CD4-positive, alpha-beta memory T cell (primary cell): ENCODE data around the gene MCF2L2. TPM values are rescaled to one million over a fixed set of nuclear protein-coding genes. Genes with fewer than 3 reads are reported as not detected.
A peak's percentile ranks its signal among the peaks of the same experiment; 100 is the strongest.
"Not testable (repeated sequence)": the region's sequence is repeated elsewhere in the genome, so short reads cannot be mapped to it uniquely, and the experiment has no call there.

Source experiments
- CTCF ChIA-PET: fragments of 350-600 bp; sonication (Branson Sonifier 250); formaldehyde crosslinking; loops from one replicate; lab custom pipeline; 2021; ENCODE audit warnings: inconsistent platforms; ENCODE audit not compliant: partially characterized antibody; lab: Charles Lee
- POLR2A ChIA-PET: fragments of 350-600 bp; sonication (Branson Sonifier 250); formaldehyde crosslinking; loops from one replicate; lab custom pipeline; 2021; ENCODE audit not compliant: partially characterized antibody; lab: Charles Lee
- DNase-seq, 5 donors: peaks; one replicate each; pipeline versions ENCODE4 v3.0.0 to v3.0.0-alpha.2; 2020 to 2022; ENCODE audit warnings: mixed read lengths in 1 of 5
- H3K27ac ChIP-seq: one replicate; pipeline ENCODE4 v1.7.0; 2013; ENCODE audit warnings: low read depth, low read length
- H3K27me3 ChIP-seq: 2 replicates; pipeline ENCODE4 v1.7.0; 2013; ENCODE audit warnings: mild to moderate bottlenecking, low read length, moderate library complexity; ENCODE audit not compliant: insufficient read depth
- H3K36me3 ChIP-seq: 2 replicates; pipeline ENCODE4 v1.7.0; 2013; ENCODE audit warnings: mild to moderate bottlenecking, low read length, moderate library complexity; ENCODE audit not compliant: insufficient read depth
- H3K4me1 ChIP-seq: 2 replicates; pipeline ENCODE4 v1.7.0; 2013; ENCODE audit warnings: mild to moderate bottlenecking, low read length, moderate library complexity; ENCODE audit not compliant: insufficient read depth
- H3K4me3 ChIP-seq, 2 donors: one replicate each; pipeline ENCODE4 v1.7.0; 2013; ENCODE audit warnings: low read length in 2 of 2, mild to moderate bottlenecking in 1 of 2
- H3K9me3 ChIP-seq, 2 donors: one replicate each; pipeline ENCODE4 v1.7.0; 2013; ENCODE audit warnings: low read length in 2 of 2, control low read depth in 1 of 2; ENCODE audit not compliant: control insufficient read depth in 1 of 2
- H3K27ac Mint-ChIP-seq, 7 donors: one replicate each; pipeline ENCODE4 v1.8.0; 2020 to 2021; ENCODE audit warnings: mixed read lengths in 7 of 7, mild to moderate bottlenecking in 6 of 7, inconsistent platforms in 3 of 7, moderate library complexity in 3 of 7
- H3K27me3 Mint-ChIP-seq, 2 donors: one replicate each; pipeline ENCODE4 v1.8.0; 2020 to 2021; ENCODE audit warnings: mixed read lengths in 2 of 2
- H3K36me3 Mint-ChIP-seq, 2 donors: one replicate each; pipeline ENCODE4 v1.8.0; 2020 to 2021; ENCODE audit warnings: mixed read lengths in 2 of 2, inconsistent platforms in 1 of 2, mild to moderate bottlenecking in 1 of 2
- H3K4me1 Mint-ChIP-seq, 4 donors: one replicate each; pipeline ENCODE4 v1.8.0; 2020 to 2021; ENCODE audit warnings: mixed read lengths in 4 of 4, mild to moderate bottlenecking in 1 of 4
- H3K4me3 Mint-ChIP-seq, 8 donors: one replicate each; pipeline ENCODE4 v1.8.0; 2020 to 2021; ENCODE audit warnings: mixed read lengths in 8 of 8, mild to moderate bottlenecking in 7 of 8, moderate library complexity in 6 of 8, inconsistent platforms in 3 of 8
- H3K9me3 Mint-ChIP-seq, 8 donors: one replicate each; pipeline ENCODE4 v1.8.0; 2020 to 2021; ENCODE audit warnings: mixed read lengths in 8 of 8, mild to moderate bottlenecking in 5 of 8, inconsistent platforms in 3 of 8, moderate library complexity in 1 of 8
- intact Hi-C: fragments of 100-400 bp; cut with micrococcal nuclease; formaldehyde crosslinking; loops from one replicate; pipeline ENCODE4 v1.15.1; 2023
- polyA plus RNA-seq, 2 donors: library from polyadenylated mRNA; unstranded; fragments of 300-500 nt; fragmentation: Illumina TruSeq; gene quantifications; one replicate each; pipeline ENCODE4 v1.2.3, GENCODE V29; 2021
- total RNA-seq, 2 experiments: library from RNA; stranded (reverse); gene quantifications; one replicate each; pipeline ENCODE4 v1.2.3, GENCODE V29; 2021

MCF2L2 gene
- total and polyA plus RNA-seq, 4 experiments from 2014 or later: 0.37 to 7.3 (median 5.1) TPM

- no peaks in the 10 kb centered on the region for H3K4me1 Mint-ChIP-seq
- H3K4me3 Mint-ChIP-seq: no peak overlapping the region
- CTCF ChIA-PET: no interaction called here
- H3K36me3 ChIP-seq: no peaks in the 10 kb centered on the region
- H3K9me3 ChIP-seq: no peaks in the 10 kb centered on the region
- H3K27me3 ChIP-seq: no peaks in the 10 kb centered on the region
- DNase-seq: no peak
- H3K36me3 Mint-ChIP-seq: peaks cover 0 to 6% of the 10 kb centered on the region in 2 donors
- H3K27ac Mint-ChIP-seq: peak overlapping the region in 1 of 7 donors; percentile 11
- no peak overlapping the region for H3K4me3 ChIP-seq
- no peaks in the 10 kb centered on the region for H3K4me1 ChIP-seq
- intact Hi-C loops: no loop called here
- H3K27me3 Mint-ChIP-seq: no peaks in the 10 kb centered on the region
- POLR2A ChIA-PET: no interaction called here
- H3K9me3 Mint-ChIP-seq: peaks cover 0 to 1% (median 0%) of the 10 kb centered on the region in 8 donors
- no peak overlapping the region for H3K27ac ChIP-seq
These were observed 194.5 kb downstream of the MCF2L2 start for GRCh38 chr3:183233966-183234365.

GRCh38 chr3:183230826-183231225, 197.6 kb downstream of the MCF2L2 start:
- H3K4me3 ChIP-seq: no peak overlapping the region
- no peaks in the 10 kb centered on the region for H3K9me3 ChIP-seq
- POLR2A ChIA-PET: no interaction called here
- CTCF ChIA-PET: no interaction called here
- no peak overlapping the region for H3K4me3 Mint-ChIP-seq
- no peak overlapping the region for H3K27ac ChIP-seq
- peaks cover 0 to 13% of the 10 kb centered on the region in 2 donors for H3K36me3 Mint-ChIP-seq
- peaks cover 0 to 1% (median 0%) of the 10 kb centered on the region in 8 donors for H3K9me3 Mint-ChIP-seq
- H3K36me3 ChIP-seq: no peaks in the 10 kb centered on the region
- no peaks in the 10 kb centered on the region for H3K27me3 Mint-ChIP-seq
- no peak overlapping the region for H3K27ac Mint-ChIP-seq
- H3K4me1 Mint-ChIP-seq: no peaks in the 10 kb centered on the region
- DNase-seq: no peak
- no peaks in the 10 kb centered on the region for H3K4me1 ChIP-seq
- H3K27me3 ChIP-seq: no peaks in the 10 kb centered on the region
- intact Hi-C loops: no loop called here

GRCh38 chr3:183230251-183230650, 198.2 kb downstream of the MCF2L2 start:
- intact Hi-C loops, H3K27ac Mint-ChIP-seq, H3K27ac ChIP-seq, H3K4me1 ChIP-seq, H3K9me3 Mint-ChIP-seq, CTCF ChIA-PET, H3K9me3 ChIP-seq, H3K27me3 ChIP-seq, POLR2A ChIA-PET, H3K36me3 ChIP-seq, DNase-seq, H3K4me3 Mint-ChIP-seq, H3K27me3 Mint-ChIP-seq, H3K4me3 ChIP-seq, H3K4me1 Mint-ChIP-seq: not testable (repeated sequence)
- peaks cover 0 to 13% of the 10 kb centered on the region in 2 donors for H3K36me3 Mint-ChIP-seq

DNA sequence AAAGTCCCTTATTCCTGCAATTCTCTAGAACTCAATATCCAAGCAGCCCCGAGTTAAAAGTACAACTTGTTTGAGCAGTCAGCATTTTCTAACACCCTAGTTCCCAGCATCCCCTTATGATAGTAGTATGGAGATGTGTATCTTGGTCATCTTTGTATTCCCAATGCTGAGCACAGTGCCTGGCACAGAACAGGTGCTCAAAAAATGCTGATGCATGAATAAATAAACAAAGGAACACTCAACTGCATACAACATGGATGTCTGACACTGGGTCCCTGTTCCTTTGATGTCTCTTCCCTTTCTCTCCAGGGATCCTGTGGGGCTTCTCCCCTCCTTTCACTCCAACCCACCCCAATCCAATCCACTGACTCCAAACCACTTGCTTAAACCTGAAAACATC, 199.2 kb downstream of the MCF2L2 start:
- H3K9me3 Mint-ChIP-seq: peaks cover 0 to 1% (median 0%) of the 10 kb centered on the region in 8 donors
- H3K9me3 ChIP-seq: no peaks in the 10 kb centered on the region
- H3K27me3 Mint-ChIP-seq: no peaks in the 10 kb centered on the region
- no peak overlapping the region for H3K4me3 ChIP-seq
- intact Hi-C loops: no loop called here
- no peak for DNase-seq
- peaks cover 0 to 15% of the 10 kb centered on the region in 2 donors for H3K36me3 Mint-ChIP-seq
- no peaks in the 10 kb centered on the region for H3K36me3 ChIP-seq
- H3K27ac Mint-ChIP-seq: no peak overlapping the region
- H3K4me1 Mint-ChIP-seq: peaks cover 7 to 11% (median 9%) of the 10 kb centered on the region in 4 donors
- no peaks in the 10 kb centered on the region for H3K27me3 ChIP-seq
- peaks cover 12% of the 10 kb centered on the region for H3K4me1 ChIP-seq
- ChIA-PET POLR2A (no interaction called here), CTCF (no interaction called here)
- H3K27ac ChIP-seq: no peak overlapping the region
- no peak overlapping the region for H3K4me3 Mint-ChIP-seq

- CTCF ChIA-PET: no interaction called here
- H3K27ac Mint-ChIP-seq: no peak overlapping the region
These were observed 200.8 kb downstream of the MCF2L2 start for GRCh38 chr3:183227586-183227985.

GRCh38 chr3:183226333-183226890, 202.0 kb downstream of the MCF2L2 start:
- Histone ChIP-seq H3K27me3 (no peaks in the 10 kb centered on the region), H3K9me3 (no peaks in the 10 kb centered on the region), H3K27ac (no peak overlapping the region), H3K4me1 (peaks cover 17% of the 10 kb centered on the region), H3K36me3 (no peaks in the 10 kb centered on the region), H3K4me3 (no peak overlapping the region)
- intact Hi-C loops: no loop called here
- Mint-ChIP-seq H3K4me3 (no peak overlapping the region), H3K27me3 (no peaks in the 10 kb centered on the region), H3K36me3 (peaks cover 0 to 22% of the 10 kb centered on the region in 2 donors), H3K4me1 (peaks cover 8 to 14% (median 11%) of the 10 kb centered on the region in 4 donors), H3K9me3 (no peaks in the 10 kb centered on the region), H3K27ac (no peak overlapping the region)
- no peak for DNase-seq
- ChIA-PET POLR2A (no interaction called here), CTCF (no interaction called here)

More at GRCh38 chr3:183227586-183227985, 200.8 kb downstream of the MCF2L2 start:
- H3K4me1 Mint-ChIP-seq: peaks cover 8 to 14% (median 11%) of the 10 kb centered on the region in 4 donors
- intact Hi-C loops: no loop called here
- no peak overlapping the region for H3K4me3 Mint-ChIP-seq
- peaks cover 0 to 20% of the 10 kb centered on the region in 2 donors for H3K36me3 Mint-ChIP-seq
- H3K27me3 ChIP-seq: no peaks in the 10 kb centered on the region
- no peak overlapping the region for H3K4me3 ChIP-seq
- H3K4me1 ChIP-seq: peaks cover 17% of the 10 kb centered on the region
- no peak overlapping the region for H3K27ac ChIP-seq
- no peaks in the 10 kb centered on the region for H3K36me3 ChIP-seq
- no peak for DNase-seq
- H3K27me3 Mint-ChIP-seq: no peaks in the 10 kb centered on the region
- no peaks in the 10 kb centered on the region for H3K9me3 ChIP-seq
- no peaks in the 10 kb centered on the region for H3K9me3 Mint-ChIP-seq
- POLR2A ChIA-PET: no interaction called here

- Histone ChIP-seq H3K36me3 (no peaks in the 10 kb centered on the region), H3K4me3 (no peak overlapping the region), H3K27me3 (no peaks in the 10 kb centered on the region), H3K4me1 (peaks cover 17% of the 10 kb centered on the region), H3K27ac (no peak overlapping the region), H3K9me3 (no peaks in the 10 kb centered on the region)
- ChIA-PET CTCF (interaction anchor here (0.6 to 1.2 kb wide), 2 partner anchors 16 to 113 kb away, joined by 3 read pairs; no protein-coding TSS in a partner anchor), POLR2A (no interaction called here)
- no peaks in the 10 kb centered on the region for H3K27me3 Mint-ChIP-seq
- peak in 4 of 5 donors; percentile 13 to 43 (median 29) for DNase-seq
- intact Hi-C loops: no loop called here
- peaks cover 8 to 14% (median 11%) of the 10 kb centered on the region in 4 donors for H3K4me1 Mint-ChIP-seq
- H3K36me3 Mint-ChIP-seq: peaks cover 0 to 18% of the 10 kb centered on the region in 2 donors
- H3K9me3 Mint-ChIP-seq: no peaks in the 10 kb centered on the region
- peak overlapping the region in 5 of 7 donors; percentile 19 to 69 (median 49) for H3K27ac Mint-ChIP-seq
- peak overlapping the region; percentile 41 to 86 (median 70) for H3K4me3 Mint-ChIP-seq
These were observed 204.0 kb downstream of the MCF2L2 start for GRCh38 chr3:183224180-183224970.
